ENCODE measurements around the gene PTPDC1.

DNA sequence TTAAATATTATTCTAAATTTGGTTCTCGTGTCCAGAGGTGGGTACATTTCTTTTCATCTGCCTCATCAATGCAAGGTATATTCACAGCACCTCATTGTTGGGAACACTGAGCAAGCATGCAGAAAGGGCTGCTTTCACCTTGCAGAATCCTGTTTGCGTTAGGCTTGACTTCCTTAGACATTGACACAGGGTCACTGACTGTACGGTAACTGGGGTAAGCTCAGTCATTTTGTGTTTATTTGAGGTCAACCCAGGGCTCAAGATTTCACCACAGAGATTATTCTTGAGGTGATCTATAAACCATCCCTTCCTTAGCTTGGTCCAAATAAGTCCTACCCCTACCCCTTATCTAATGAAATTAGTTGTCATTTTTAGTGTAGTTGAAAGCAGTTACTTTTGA, 1.7 kb upstream of the PTPDC1 start:
- TF ChIP-seq, protein P1, sequence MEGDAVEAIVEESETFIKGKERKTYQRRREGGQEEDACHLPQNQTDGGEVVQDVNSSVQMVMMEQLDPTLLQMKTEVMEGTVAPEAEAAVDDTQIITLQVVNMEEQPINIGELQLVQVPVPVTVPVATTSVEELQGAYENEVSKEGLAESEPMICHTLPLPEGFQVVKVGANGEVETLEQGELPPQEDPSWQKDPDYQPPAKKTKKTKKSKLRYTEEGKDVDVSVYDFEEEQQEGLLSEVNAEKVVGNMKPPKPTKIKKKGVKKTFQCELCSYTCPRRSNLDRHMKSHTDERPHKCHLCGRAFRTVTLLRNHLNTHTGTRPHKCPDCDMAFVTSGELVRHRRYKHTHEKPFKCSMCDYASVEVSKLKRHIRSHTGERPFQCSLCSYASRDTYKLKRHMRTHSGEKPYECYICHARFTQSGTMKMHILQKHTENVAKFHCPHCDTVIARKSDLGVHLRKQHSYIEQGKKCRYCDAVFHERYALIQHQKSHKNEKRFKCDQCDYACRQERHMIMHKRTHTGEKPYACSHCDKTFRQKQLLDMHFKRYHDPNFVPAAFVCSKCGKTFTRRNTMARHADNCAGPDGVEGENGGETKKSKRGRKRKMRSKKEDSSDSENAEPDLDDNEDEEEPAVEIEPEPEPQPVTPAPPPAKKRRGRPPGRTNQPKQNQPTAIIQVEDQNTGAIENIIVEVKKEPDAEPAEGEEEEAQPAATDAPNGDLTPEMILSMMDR (IDR thresholded peaks at IDR 0.05), result no peak
- TF ChIP-seq POLR2A (IDR thresholded peaks at IDR 0.05), result no peak

Data from gastroesophageal sphincter (tissue), 3 donors.